SJCRH30 (cell line): ENCODE results near the gene BICDL2. TPM values are rescaled to one million over a fixed set of nuclear protein-coding genes. Genes with fewer than 3 reads are reported as not detected.
"Not testable (repeated sequence)": the region's sequence is repeated elsewhere in the genome, so short reads cannot be mapped to it uniquely, and the experiment has no call there.

ENCODE experiments used
- DNase-seq, 2 experiments: peaks; one replicate each; pipeline ENCODE4 v3.0.0-alpha.2; 2015 to 2020
- H3K27ac ChIP-seq: fragments of 250-450 bp; sonication (Bioruptor Pico); 2 replicates; pipeline ENCODE4 v1.5.1; 2020; ENCODE audit warnings: mild to moderate bottlenecking, moderate library complexity
- H3K27me3 ChIP-seq: fragments of 250-450 bp; sonication (Bioruptor Pico); 2 replicates; pipeline ENCODE4 v1.5.1; 2020; ENCODE audit warnings: mild to moderate bottlenecking, moderate library complexity
- H3K36me3 ChIP-seq: fragments of 250-450 bp; sonication (Bioruptor Pico); 2 replicates; pipeline ENCODE4 v1.5.1; 2020; ENCODE audit warnings: mild to moderate bottlenecking, moderate library complexity
- H3K4me1 ChIP-seq: fragments of 250-450 bp; sonication (Bioruptor Pico); 2 replicates; pipeline ENCODE4 v1.5.1; 2020; ENCODE audit warnings: mild to moderate bottlenecking, moderate library complexity
- H3K4me3 ChIP-seq: fragments of 250-450 bp; sonication (Bioruptor Pico); 2 replicates; pipeline ENCODE4 v1.5.1; 2020; ENCODE audit warnings: mild to moderate bottlenecking, moderate library complexity
- H3K9me3 ChIP-seq: fragments of 250-450 bp; sonication (Bioruptor Pico); replicated peaks from 2 replicates; pipeline ENCODE4 v1.5.1; 2020; ENCODE audit warnings: mild to moderate bottlenecking, moderate library complexity
- total RNA-seq: library from RNA; depleted of rRNA; stranded (reverse); fragments of >200 nt; shearing (Covaris generic); gene quantifications from 2 replicates; pipeline ENCODE4 v1.2.3, GENCODE V29; 2014

Gene BICDL2
- total RNA-seq, 1 experiment from 2014 or later, result not detected

- peaks cover 22% of the 10 kb centered on the region for H3K4me1 ChIP-seq
- H3K9me3 ChIP-seq, result no peaks in the 10 kb centered on the region
- peak overlapping the region; percentile 83 for H3K27ac ChIP-seq
- no peaks in the 10 kb centered on the region for H3K36me3 ChIP-seq
- H3K27me3 ChIP-seq, result no peaks in the 10 kb centered on the region
- H3K4me3 ChIP-seq, result peak overlapping the region; percentile 79
- DNase-seq, result peak in 1 of 2 experiments; percentile 62
Measured at GRCh38 chr16:3058139-3059030, 21.6 kb upstream of the BICDL2 start.

- no peaks in the 10 kb centered on the region for H3K36me3 ChIP-seq
- no peak for DNase-seq
- no peaks in the 10 kb centered on the region for H3K27me3 ChIP-seq
- H3K4me1 ChIP-seq, result peaks cover 22% of the 10 kb centered on the region
- H3K4me3 ChIP-seq, result no peak overlapping the region
- H3K9me3 ChIP-seq, result no peaks in the 10 kb centered on the region
- no peak overlapping the region for H3K27ac ChIP-seq
Measured at GRCh38 chr16:3057181-3058138, 20.7 kb upstream of the BICDL2 start.

- Histone ChIP-seq H3K4me3 (no peak overlapping the region), H3K4me1 (peaks cover 20% of the 10 kb centered on the region), H3K9me3 (no peaks in the 10 kb centered on the region), H3K27ac (no peak overlapping the region), H3K36me3 (no peaks in the 10 kb centered on the region), H3K27me3 (no peaks in the 10 kb centered on the region)
- no peak for DNase-seq
Measured at GRCh38 chr16:3056336-3057180, 19.8 kb upstream of the BICDL2 start.

- H3K9me3 ChIP-seq, H3K27ac ChIP-seq, DNase-seq, H3K36me3 ChIP-seq, H3K4me3 ChIP-seq, H3K27me3 ChIP-seq: not testable (repeated sequence)
- peaks cover 12% of the 10 kb centered on the region for H3K4me1 ChIP-seq
Measured at GRCh38 chr16:3055734-3056115, 19.0 kb upstream of the BICDL2 start.

GRCh38 chr16:3054965-3055733 is 18.4 kb upstream of the BICDL2 start:
- H3K4me3 ChIP-seq, result no peak overlapping the region
- no peak overlapping the region for H3K27ac ChIP-seq
- H3K4me1 ChIP-seq, result peaks cover 7% of the 10 kb centered on the region
- DNase-seq, result no peak
- H3K27me3 ChIP-seq, result no peaks in the 10 kb centered on the region
- H3K36me3 ChIP-seq, result no peaks in the 10 kb centered on the region
- no peaks in the 10 kb centered on the region for H3K9me3 ChIP-seq

GRCh38 chr16:3053330-3053710 is 16.6 kb upstream of the BICDL2 start:
- H3K27me3 ChIP-seq, H3K27ac ChIP-seq, H3K4me1 ChIP-seq, H3K36me3 ChIP-seq, DNase-seq, H3K9me3 ChIP-seq, H3K4me3 ChIP-seq: not testable (repeated sequence)

- not testable (repeated sequence) for H3K27me3 ChIP-seq, H3K4me1 ChIP-seq, H3K9me3 ChIP-seq, H3K4me3 ChIP-seq, DNase-seq, H3K27ac ChIP-seq, H3K36me3 ChIP-seq
Measured at GRCh38 chr16:3052571-3053329, 16.0 kb upstream of the BICDL2 start.

GRCh38 chr16:3051494-3051893 is 14.8 kb upstream of the BICDL2 start:
- DNase-seq, result no peak
- peaks cover 5% of the 10 kb centered on the region for H3K27me3 ChIP-seq
- no peaks in the 10 kb centered on the region for H3K9me3 ChIP-seq
- no peak overlapping the region for H3K4me3 ChIP-seq
- no peak overlapping the region for H3K27ac ChIP-seq
- no peaks in the 10 kb centered on the region for H3K4me1 ChIP-seq
- no peaks in the 10 kb centered on the region for H3K36me3 ChIP-seq

- no peak for DNase-seq
- H3K36me3 ChIP-seq, result no peaks in the 10 kb centered on the region
- H3K4me1 ChIP-seq, result no peaks in the 10 kb centered on the region
- H3K27me3 ChIP-seq, result peaks cover 5% of the 10 kb centered on the region
- H3K4me3 ChIP-seq, result no peak overlapping the region
- H3K27ac ChIP-seq, result no peak overlapping the region
- H3K9me3 ChIP-seq, result no peaks in the 10 kb centered on the region
Measured at GRCh38 chr16:3051009-3051408, 14.3 kb upstream of the BICDL2 start.

GRCh38 chr16:3050487-3050886 is 13.7 kb upstream of the BICDL2 start:
- Histone ChIP-seq H3K27ac (no peak overlapping the region), H3K36me3 (no peaks in the 10 kb centered on the region), H3K9me3 (no peaks in the 10 kb centered on the region), H3K4me1 (no peaks in the 10 kb centered on the region), H3K4me3 (no peak overlapping the region), H3K27me3 (peaks cover 5% of the 10 kb centered on the region)
- no peak for DNase-seq

- H3K36me3 ChIP-seq, result no peaks in the 10 kb centered on the region
- H3K27me3 ChIP-seq, result peaks cover 5% of the 10 kb centered on the region
Measured at GRCh38 chr16:3049921-3050481, 13.3 kb upstream of the BICDL2 start.

GRCh38 chr16:3047387-3047720 is 10.6 kb upstream of the BICDL2 start:
- Histone ChIP-seq H3K4me1 (no peaks in the 10 kb centered on the region), H3K27ac (no peak overlapping the region), H3K4me3 (no peak overlapping the region), H3K27me3 (peaks cover 5% of the 10 kb centered on the region), H3K36me3 (no peaks in the 10 kb centered on the region), H3K9me3 (no peaks in the 10 kb centered on the region)
- no peak for DNase-seq

More at GRCh38 chr16:3049921-3050481, 13.3 kb upstream of the BICDL2 start:
- no peak overlapping the region for H3K4me3 ChIP-seq
- no peaks in the 10 kb centered on the region for H3K4me1 ChIP-seq
- H3K27ac ChIP-seq, result no peak overlapping the region
- DNase-seq, result no peak
- H3K9me3 ChIP-seq, result no peaks in the 10 kb centered on the region
